Islet precursor cell (in vitro differentiated cells): ENCODE data around the gene KCTD19.

Experiments used
- DNase-seq: peaks from one replicate; pipeline ENCODE4 v3.0.0-alpha.2; 2018

Gene KCTD19

GRCh38 chr16:67241008-67241900 is 85.3 kb downstream of the KCTD19 start:
- DNase-seq = peak; percentile 97

DNA sequence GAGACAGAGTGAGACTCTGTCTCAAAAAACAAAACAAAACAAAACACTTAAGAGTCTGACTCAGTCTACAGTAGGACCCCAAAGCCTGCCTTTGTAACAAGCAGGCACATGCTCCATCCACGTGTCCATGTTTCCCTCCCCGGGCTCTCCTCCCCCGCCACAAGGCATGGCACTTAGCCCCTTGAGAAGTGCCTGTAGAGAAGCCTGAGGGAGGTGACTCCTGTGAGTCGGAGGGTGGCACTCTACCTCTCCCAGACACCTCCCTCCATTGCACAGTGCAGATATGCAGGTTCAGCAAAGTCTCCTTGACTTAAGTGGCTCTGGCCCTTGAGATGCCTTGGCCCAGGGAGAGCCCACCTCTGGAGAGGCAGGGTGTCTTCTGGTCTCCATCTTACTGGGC is 86.0 kb downstream of the KCTD19 start:
- DNase-seq = peak; percentile 81
